Hematopoietic multipotent progenitor cell treated with erythropoietin and hydrocortisone succinate and interleukin-3 and kit ligand, for 8 days (in vitro differentiated cells): ENCODE measurements around the gene P2RX2.

Source experiments
- DNase-seq: peaks from one replicate; pipeline ENCODE4 v3.0.0-alpha.2; 2015

P2RX2 gene

DNA sequence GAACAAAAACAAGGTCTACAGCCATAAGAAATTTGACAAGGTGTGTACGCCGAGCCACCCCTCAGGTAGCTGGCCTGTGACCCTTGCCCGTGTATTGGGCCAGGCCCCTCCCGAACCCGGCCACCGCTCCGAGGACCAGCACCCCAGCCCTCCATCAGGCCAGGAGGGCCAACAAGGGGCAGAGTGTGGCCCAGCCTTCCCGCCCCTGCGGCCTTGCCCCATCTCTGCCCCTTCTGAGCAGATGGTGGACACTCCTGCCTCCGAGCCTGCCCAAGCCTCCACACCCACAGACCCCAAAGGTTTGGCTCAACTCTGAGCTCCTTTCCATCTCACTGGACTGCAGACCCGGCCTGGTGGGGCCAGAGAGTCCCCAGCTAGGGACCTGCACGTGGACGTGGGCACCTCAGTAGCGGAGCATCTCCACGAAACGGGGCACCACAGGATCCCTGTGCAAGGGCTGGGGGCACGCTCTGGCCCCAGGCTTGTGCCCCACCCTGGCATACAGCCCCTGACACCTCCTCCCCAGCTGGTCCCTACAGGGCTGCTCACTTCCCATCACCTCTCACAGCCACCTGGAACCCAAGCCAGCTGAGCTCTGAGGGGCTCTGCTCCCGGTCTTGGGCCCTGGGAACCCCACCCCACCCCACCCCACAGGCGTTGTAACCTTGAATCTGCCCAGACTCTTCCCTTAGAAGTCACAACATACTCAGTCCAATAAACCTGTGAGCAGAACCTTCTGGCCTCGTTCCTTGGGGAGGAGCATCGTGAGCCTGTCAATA, 3.3 kb downstream of the P2RX2 start:
- DNase-seq: no peak

GRCh38 chr12:132622437-132623071, 4.0 kb downstream of the P2RX2 start:
- no peak for DNase-seq

DNA sequence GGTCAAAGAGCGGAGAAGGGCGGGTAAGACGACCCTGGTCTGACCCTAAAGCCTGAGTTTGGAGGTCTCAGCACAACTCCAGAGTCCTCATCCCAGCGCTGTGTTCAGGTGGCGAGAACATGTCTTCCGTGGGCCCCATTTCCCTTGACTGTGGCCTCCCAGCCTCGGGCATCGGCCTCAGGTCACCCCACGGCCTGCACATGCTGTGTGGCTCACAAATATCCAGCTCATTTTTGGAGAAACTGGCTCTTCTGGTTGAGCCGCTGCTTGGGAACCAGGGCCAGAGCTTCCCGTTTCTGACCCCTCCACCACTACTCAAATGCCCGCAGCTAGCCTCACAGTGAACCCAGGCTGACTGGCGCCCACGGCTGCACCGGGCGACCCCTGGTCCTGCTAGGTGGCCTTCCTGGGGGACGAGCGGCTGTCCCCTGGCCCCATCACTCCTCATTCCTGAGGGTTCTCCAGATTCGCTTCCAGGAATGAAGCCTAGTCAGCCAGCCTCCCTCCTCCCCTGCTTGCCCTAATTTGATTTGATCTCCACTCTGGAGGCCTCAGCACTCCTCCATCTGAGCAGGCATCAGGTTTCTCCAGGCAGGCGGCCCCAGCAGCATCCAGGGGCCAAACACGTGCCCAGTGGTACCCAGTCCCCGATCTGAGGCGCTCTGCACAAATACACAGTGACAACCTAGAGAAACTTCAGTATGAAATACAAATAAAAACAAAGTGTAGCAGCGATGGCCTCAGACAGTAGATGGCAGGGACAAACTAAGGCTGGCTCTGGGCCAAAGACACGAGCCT, 4.7 kb downstream of the P2RX2 start:
- no peak for DNase-seq

GRCh38 chr12:132624186-132624855, 5.7 kb downstream of the P2RX2 start:
- DNase-seq: no peak

DNA sequence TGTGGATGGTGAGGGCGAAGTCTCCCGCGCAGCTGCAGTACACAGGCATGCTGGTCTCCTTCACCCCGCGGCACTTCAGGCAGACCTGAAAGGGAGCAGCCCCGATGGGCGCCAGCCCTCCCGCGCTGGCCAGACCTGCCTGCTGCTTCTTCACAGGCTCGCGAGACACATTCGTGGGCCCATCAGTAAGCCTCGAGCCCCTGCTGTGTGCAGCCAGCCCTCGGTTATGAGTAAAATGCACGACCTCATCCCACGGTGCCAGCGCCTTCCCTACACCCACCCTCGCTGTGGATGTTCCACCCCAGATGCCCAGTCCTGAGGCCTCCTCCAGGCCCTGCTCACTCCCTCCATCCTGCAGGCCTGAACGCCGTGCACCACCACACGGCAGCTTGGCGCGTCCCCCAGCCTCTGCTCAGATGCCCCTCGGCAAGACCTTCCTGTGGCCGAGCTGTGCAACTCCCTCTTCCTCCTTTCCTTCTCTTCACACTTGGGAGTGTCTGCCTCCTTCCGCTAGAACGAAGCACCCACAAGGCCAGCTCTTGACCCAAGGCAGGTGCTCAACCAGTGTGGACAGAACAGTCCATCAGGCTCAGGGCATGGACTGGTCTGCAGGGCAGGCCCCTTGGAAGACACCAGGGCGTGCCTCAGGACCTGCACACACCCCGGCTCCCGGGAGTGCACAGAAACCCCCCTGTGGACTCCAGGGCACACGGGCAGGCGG, 6.5 kb downstream of the P2RX2 start:
- DNase-seq: no peak

DNA sequence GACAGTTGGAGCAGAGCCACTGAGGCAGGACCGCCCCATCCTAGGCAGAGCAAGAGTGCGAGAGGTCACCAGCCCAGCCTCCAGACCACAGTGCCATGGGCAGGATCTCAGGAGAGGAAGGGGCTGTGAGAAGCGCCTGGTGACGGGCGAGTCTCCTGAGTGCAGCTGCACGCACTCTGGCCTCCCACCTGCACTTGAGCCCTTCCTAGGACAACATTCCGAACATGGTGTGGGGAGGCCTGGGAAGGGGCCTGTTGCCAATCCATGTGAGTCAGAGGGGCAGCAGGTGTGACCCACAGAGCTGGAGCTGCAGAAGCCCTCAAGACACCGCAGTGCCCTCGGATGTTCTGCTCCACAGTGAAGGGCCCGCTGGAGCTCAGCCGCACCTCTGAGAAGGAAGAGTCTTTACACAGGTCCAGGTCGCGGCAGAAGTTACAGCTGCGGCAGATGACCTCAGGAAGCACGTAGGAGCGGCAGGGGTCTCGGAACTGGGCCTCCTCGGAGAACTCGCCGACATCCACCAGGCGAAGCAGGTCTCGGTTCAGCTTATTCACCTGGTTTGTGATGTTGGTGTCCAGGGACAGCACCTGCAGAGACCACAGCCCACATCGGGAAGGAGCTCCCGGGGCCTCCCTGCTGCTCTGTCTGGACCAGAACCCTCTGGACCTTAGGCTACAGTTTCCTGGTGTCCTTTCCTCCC, 7.3 kb downstream of the P2RX2 start:
- no peak for DNase-seq

DNA sequence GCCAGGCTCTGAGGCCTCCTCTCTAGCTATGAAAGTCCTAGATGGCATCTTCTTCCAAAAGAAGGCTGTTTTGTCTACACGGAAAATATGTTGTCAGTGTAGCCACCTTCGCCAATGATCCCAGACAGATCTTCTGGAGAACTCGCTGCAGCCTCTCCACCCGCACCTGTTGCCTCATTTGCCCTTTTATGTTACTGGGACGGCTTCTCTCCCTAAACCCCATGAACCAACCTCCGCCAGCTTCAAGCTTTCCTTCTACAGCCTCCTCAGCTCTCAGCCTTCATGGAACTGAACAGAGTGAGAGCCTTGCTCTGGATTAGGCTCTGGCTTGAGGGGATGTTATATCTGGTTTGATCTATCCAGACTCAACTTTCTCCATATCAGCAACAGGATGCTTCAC, 10.8 kb downstream of the P2RX2 start:
- DNase-seq: no peak

- no peak for DNase-seq
These were observed 12.1 kb downstream of the P2RX2 start for GRCh38 chr12:132630672-132631071.

DNA sequence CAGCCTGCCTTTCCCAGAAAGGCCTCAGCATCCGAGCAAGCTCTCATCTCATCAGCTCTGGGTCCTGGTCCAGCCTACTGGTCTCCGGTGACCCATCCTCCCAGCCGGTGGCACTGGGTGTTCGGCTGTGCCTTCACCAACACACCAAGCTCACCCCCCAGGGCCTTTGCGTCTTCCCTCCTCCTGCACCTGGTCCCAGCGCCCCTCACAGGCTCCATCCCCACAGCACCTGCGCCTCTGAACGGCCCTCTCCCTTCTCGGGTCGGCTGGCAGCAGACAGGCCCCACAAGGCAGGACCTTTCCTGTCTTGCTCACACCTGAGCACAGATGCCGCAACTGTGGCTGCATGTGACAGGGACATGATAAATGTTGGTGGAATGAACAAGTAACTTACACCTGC, 13.1 kb downstream of the P2RX2 start:
- no peak for DNase-seq

DNA sequence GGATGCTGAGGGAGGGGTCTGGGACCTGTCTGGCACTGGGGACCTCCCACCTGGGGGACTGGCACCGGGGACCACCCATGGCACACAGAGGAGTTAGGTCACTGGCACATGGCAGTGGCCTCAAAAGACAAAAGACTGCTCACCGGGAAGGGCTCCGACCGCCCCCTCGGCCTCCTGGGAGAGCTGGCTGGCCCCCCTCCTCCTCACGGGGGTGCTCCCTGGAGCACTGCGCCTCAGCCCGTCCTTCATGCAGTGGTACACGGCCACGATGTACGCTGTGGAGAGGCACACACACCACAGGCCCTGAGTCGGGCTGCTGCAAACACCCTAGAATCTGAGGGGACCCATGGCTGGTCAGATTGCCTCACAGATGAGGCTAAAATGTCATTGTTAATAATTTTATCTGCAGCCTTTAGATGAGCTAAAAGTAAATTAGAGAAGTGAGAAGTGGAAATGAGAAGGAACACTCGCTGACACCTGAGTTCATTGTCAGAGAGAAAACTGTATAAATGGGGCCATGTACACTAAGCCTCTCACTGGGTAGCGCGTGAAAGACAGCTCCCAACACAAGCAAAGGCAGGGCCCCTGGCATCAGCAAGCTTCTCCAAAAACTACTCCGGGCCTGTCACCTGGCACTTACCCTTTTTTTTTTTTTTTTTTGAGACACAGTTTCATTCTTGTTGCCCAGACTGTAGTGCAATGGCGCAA, 14.1 kb downstream of the P2RX2 start:
- DNase-seq: no peak

DNA sequence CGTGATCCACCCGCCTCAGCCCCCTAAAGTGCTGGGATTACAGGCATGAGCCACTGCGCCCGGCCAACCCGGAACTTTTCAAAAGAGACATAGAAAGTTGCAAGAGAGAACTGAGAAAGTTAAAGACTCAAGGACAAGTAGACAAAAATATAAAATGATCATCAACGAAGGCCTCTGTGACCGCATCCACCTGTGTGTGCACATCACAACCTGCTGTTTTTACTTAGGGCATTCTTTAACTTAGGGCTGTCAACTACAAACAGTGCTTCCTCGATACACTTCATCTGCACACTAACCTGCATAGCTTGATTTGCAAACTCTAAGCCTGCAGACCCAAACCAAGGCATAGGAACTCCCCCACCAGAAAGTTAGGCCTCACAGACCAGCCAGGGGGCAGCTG, 14.8 kb downstream of the P2RX2 start:
- DNase-seq: no peak

GRCh38 chr12:132633901-132634300, 15.3 kb downstream of the P2RX2 start:
- no peak for DNase-seq

DNA sequence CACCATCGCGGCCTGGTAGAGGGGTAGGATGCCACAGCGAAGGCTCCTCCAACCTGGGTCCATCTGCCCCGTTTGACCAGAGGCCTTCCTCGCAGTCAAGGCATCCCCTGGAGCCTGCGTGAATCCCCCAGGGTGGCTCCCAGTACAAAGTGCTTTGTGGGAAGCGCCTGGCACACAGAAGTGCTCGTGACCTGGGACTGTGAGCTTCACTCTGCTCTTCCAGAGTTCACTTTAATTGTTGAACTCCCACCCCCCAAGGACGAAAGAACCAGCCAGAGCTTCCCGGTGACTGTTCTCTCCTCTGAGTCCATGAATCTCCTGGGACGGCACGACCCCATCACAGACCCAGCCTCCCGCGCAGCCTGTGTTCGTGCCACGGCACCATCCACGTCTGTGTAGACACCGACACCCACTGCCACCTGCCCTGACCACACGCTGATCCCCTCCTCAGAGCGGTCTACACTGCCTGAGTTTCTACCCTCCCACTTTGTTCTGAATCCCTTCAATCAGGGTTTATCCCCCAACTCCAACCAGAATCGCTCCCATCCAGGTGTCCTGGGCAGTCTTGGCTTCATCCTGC, 15.9 kb downstream of the P2RX2 start:
- no peak for DNase-seq

DNA sequence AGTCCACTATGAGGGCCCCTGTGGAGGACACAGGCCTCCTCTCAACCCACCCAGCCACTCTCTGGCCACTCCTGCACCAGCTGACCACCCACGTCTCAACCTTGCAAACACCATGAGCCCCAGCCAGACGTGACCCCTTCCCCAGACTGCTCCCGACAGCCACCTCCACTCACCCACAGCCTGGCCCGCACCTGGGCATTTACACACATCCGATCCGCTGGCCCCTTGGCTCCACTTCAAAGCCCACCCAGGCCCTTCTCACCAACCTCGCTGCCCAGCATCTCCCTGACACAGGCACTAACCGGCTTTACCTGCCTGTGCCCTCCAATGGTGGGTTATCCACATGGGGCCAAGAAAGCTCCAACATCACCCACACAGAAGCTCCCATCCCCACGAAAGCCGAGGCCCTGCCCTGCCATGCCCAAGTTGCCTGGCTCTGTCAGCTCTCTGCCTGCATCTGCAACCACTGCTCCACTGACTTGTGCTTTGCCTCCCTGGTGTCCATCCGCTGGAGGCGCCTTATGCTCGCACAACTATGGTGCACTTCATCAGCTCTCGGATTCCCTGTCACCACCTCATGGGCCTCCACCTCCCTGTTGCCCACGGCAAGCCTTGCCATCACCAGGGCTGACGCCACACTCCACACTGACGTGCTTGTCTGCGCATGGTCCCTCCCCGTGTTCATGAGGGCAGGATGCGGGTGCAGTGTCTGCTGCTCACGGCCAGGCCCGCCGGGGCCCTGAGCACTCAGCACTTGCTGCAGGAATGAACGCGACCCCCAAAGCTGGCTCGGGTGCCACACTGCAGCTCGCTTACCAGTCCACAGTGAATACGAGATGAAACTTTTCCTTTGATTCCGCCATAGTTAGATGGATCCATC, 16.7 kb downstream of the P2RX2 start:
- DNase-seq: no peak

GRCh38 chr12:132637811-132638210, 19.2 kb downstream of the P2RX2 start:
- no peak for DNase-seq

GRCh38 chr12:132638541-132639408, 20.2 kb downstream of the P2RX2 start:
- DNase-seq: peak; percentile 53

GRCh38 chr12:132639956-132640520, 21.5 kb downstream of the P2RX2 start:
- peak; percentile 17 for DNase-seq

GRCh38 chr12:132640936-132641335, 22.4 kb downstream of the P2RX2 start:
- DNase-seq: peak; percentile 83
